ENCODE results near the gene CAMK1D.

Gene CAMK1D

DNA sequence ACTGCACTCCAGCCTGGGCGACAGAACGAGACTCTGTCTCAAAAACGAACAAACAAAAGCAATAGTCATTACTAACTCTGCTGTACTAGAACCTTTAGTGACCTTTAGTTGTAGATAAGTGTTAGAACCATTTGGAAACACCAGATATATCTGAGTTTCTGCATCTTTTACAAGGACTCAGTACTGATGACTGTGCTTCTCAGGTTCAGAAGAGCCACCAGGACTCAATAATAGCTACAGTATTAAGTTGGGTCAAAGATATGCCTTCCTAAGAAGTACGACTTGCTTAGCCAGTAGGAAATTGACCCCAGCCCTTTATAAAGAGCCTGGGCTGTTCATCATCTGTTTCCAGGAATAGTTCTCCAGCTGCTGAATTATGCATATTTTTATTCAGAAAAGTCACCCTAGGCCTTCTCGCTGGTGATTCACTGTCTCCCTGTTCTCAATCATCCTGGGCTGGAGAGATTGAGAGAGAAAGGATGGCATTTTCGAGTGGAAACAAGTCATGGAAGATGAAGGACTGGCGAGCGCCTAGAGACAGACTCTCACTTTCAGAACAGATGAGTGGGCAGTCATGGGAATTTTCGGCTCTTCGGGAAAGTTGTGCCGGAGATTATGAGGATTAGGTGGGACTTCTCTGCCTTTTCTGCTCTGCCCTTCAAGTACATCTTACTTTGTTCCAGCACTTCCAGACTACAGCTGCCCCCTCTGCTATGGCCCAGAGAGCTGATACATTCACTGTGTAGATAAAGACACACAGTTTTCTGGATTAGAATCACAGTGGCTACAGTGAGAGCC lies 336.1 kb downstream of the CAMK1D start:
- DNase-seq (ENCODE audit: low read depth in 2 of 3, low spot score in 2 of 3): no peak

DNA sequence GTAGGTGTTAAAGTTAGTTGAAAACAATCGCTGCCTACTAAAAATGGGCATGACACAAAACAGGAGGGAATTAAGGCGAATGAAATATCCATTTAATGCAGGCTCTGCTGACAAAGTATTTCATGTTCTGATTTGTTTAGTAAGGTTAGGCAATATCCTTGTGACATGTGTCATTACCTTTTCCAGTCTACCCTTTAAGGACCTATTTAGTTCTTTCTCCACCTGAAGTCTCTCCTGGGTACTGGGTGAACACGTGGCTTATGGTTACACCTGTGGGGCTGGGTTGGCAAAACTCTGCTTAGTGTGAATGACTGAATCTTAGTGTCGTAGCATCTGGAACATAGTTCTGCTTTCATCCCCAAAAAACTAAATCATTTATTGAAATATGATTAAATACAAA lies 338.6 kb downstream of the CAMK1D start:
- no peak for DNase-seq (ENCODE audit: low read depth in 2 of 3, low spot score in 2 of 3)

DNA sequence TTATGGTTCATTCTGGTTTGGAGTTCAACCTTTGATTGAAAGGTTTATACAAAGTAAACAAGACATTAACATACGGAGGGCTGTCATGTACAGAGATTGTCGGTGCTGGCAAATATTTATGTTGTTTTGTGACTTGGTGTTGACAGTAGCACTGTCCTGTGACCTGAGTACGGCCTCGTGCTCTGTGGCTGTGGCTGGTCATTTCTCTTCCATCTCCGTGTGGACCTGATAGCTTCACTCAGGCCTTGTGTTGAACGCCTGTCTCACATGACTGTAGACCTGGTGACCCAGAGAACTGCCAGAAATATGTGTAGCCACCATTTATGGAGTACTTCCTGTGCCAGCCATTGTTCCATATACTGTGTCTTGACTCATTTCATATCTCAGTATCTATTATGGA lies 340.5 kb downstream of the CAMK1D start:
- no peak for DNase-seq (ENCODE audit: low read depth in 2 of 3, low spot score in 2 of 3)

DNA sequence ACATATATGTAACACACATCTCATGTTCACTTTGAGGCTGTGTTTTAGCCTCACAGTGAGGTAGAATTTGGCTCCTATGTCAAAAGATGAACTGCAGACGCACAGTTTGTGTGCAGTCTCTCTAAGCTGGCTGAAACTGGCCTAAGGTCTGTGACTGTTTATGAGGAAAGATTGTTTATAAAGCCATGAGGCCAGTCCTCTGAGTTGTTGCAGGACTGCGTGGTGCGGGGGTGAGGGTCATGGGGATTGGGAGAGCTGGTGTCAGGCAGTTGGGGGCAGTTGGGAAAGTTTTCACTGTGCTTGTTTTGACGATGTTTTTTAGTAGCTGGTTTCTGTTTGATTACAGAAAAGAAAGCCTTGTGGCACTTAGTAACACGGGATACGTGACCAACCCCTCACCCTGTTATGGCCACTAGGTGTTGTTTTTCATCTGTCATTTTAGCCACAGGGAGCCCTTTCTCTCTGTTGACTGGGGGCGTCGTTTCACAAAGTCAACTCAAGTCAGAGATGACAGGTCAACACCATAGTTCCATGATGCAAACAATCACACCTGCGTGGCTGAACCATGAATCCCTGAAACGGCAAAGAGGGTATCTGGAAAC lies 341.3 kb downstream of the CAMK1D start:
- DNase-seq (ENCODE audit: low read depth in 2 of 3, low spot score in 2 of 3): no peak

DNA sequence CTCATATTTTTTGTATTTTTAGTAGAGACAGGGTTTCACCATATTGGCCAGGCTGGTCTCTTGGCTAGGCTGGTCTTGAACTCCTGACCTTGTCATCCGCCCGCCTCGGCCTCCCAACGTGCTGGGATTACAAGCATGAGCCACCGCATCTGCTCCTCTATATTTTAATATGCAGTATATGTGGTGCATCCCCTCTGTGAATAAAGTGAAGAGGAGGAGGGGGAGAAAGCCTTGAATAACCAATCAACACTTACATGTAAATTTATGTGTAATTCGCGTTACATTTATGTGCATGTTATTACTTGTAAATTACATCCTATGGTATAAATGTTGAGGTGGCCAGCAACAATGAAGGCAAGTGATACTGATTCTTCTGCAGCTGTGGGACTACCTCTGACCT lies 342.2 kb downstream of the CAMK1D start:
- no peak for DNase-seq (ENCODE audit: low read depth in 2 of 3, low spot score in 2 of 3)

DNA sequence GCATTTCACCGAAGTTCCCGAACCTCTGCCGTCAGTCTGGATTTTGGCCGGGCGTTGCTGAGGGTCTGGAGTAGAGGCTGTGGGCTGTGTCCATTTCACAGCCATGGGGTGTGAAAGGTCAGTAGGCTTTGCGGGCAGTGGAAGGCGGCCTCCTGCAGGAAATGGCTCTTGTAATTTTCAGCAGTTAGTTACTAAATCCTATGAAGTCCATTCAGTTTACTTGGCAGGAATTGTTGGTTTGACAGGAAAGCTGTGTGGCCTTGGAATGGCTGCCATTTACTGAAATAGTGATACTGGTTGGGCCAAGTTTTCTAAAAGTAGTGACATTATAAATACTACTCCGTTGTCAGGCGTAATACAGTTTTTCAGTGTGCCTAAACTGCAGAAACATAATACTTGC lies 348.4 kb downstream of the CAMK1D start:
- DNase-seq (ENCODE audit: low read depth in 2 of 3, low spot score in 2 of 3): no peak

DNA sequence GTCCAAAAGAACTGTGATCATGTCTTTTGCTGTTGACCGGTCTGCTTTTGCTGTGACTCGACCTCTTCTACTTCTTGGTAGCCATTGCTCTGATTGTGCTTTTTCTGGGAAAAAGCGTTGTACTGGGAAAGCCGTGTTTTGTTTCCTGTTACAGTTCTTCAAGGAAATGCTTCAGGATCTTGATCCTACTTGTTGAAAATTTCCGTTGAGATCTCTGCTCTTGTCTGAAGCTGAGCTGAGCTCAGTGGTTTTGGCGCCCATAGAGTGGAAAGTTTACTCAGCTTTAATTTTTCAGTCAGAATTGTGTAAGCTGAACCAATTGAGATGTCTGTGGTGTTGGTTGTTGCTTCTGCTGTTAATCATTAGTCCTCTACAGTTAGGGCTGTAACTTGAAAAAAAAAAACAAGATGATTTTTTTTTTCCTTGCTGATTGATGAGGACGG lies 349.9 kb downstream of the CAMK1D start:
- no peak for DNase-seq (ENCODE audit: low read depth in 2 of 3, low spot score in 2 of 3)

DNA sequence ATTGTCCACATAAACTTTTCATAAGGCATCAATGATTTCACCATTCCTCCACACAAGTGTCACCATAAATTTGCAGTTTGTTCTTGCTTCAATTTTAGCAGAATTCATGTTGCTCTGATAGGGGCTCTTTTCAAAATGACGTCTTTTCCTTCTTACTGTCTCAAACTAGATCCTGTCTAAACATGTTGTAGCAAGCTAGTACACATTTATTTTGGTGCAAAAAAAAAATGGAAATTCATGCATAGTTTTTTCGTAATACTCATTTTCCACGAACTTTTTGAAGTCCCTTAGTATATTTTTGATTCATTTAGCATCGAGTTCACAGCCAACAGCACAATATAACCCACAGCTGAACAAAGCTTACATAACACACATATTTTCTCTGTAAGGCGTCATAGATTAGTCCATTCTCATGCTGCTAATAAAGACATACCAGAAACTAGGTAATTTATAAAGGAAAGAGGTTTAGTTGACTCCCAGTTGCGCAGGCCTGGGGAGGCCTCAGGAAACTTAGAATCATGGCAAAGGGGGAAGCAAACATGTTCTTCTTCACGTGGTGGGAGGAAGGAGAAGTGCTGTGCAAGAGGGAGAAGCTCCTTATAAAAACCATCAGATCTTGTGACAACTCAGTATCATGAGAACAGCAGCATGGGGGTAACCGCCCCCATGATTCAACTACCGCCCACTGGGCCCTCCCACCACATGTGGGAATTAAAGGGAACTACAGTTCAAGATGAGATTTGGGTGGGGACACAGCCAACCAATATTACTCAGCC lies 350.6 kb downstream of the CAMK1D start:
- DNase-seq (ENCODE audit: low read depth in 2 of 3, low spot score in 2 of 3): no peak

DNA sequence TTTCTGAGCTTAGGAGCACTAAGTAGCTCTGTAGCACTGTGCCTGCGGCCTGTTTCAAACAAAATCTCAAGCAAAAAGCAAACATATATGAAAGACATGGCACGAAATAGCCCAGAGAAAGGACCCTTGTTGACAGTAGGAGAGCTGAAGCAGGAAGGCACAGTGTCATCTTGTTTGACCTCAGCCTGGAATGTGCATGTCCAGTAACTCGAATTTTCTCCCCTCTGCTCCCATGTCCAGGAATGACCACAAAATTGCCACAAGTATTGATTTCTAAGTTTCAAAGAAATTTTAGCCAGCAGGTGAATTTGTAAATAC lies 351.2 kb downstream of the CAMK1D start:
- DNase-seq (ENCODE audit: low read depth in 2 of 3, low spot score in 2 of 3): no peak

DNA sequence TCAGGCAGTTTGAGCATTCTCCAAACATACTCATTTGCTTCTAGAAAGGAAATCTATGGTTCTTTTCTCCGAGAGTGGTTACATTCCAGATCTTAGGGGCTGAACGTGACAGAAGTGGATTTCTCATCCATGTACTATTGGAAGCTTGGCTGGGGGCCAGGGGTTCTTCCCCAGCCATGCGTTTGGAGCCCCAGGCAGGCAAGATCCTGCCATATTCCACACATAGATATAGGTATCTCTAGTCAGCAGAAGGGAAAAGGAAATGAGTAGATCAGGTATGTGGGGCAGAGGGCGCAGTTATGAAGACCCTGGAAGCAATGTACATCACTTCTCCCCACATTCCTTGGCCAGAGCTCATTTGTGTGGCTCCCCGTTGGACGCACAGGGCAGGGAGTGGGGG lies 352.3 kb downstream of the CAMK1D start:
- DNase-seq (ENCODE audit: low read depth in 2 of 3, low spot score in 2 of 3): no peak

DNA sequence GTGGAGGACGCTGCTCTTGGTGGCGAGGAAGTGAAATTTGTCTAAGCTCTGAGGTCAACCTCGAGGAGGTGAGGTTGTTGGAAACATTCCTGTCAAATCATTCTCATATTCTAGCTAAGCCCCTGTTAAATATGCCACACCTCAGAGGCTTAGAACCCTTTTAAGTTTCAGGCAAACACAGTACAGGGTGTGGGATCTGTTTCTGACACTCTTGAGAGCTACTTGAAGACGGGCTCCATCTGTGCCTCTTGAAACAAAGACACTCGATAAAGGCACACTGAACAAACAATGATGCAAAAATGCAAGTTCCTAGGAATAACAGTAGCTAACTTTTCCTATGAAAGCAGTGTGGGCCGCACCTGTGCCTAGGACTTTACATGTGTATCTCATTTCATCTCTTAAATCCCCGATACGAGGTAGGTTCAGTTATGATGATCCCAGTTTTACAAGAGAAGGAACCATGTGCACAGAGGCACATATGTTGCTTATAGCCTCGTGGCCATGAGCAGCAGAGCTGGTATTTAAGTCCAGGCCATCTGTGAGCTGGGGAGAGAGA lies 352.9 kb downstream of the CAMK1D start:
- no peak for DNase-seq (ENCODE audit: low read depth in 2 of 3, low spot score in 2 of 3)

DNA sequence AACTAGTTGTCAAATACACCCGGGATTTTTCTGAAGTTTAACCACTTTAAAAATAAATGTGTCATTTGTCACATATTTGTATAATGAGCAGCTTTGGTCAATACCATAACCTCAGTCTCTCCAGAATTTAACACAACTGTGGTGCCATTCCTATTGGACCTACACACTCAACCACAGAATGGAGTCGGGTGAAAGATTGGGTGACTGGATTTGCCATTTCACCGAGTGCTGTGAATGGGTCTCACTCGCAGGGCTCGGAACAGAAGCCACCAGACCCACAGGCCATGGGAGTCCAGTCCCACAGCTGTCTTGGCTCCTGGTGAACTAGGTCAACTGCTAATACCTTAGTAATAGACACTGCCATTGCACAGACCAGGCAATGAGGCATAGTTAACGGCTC lies 353.8 kb downstream of the CAMK1D start:
- no peak for DNase-seq (ENCODE audit: low read depth in 2 of 3, low spot score in 2 of 3)

DNA sequence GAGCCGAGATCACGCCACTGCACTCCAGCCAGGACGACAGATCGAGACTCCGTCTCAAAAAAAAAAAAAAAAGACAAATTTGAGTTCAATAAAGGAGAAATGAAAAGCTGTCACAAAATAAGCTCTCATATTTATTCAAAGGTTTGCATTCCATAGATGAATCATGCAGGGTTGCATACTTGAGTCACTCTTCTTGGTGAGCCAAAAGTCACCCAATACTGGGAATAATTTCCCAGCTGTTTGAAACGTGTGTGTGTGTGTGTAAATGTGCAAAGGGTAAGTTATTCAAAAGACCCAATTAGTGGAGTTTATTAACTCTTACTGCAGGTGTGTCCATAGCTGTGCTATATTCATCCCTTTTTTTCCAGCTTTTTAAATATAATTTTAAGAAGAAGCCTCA lies 354.5 kb downstream of the CAMK1D start:
- no peak for DNase-seq (ENCODE audit: low read depth in 2 of 3, low spot score in 2 of 3)

DNA sequence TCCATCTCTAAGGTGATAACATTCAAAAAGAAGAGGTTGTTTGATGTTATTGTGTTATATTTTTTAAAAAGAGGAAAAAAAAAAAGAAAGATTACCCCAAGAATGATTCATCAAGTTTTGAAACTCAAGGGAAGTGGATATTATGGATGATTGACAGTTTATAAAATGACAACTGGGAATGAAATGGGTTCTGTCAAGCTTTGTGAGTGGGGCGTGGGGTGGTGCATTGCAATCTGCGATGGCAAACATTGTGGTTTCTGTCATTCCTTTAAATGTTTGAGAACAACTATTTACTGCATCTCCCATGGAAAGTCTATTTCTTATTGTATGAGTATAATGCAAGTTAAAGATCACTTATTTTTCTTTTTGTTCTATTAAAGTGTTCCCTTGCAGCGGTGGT lies 355.1 kb downstream of the CAMK1D start:
- no peak for DNase-seq (ENCODE audit: low read depth in 2 of 3, low spot score in 2 of 3)

DNA sequence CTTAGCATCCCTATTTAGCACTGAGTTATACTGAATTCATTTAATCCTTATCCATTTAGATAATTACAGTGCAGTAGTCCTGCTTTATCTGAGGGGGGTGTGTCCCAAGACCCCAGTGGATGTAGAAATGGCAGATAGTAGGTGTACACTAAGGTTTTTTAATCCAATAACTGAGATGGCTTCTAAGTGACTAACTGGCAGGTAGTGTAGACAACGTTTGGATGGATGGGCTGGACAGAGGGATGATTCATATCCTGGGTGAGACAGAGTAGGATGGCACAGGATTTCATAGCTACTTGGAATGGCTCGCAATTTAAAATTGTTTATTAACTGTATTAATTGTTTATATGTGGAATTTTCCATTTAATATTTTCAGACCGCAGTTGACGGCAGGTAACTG lies 356.6 kb downstream of the CAMK1D start:
- DNase-seq (ENCODE audit: low read depth in 2 of 3, low spot score in 2 of 3): no peak

DNA sequence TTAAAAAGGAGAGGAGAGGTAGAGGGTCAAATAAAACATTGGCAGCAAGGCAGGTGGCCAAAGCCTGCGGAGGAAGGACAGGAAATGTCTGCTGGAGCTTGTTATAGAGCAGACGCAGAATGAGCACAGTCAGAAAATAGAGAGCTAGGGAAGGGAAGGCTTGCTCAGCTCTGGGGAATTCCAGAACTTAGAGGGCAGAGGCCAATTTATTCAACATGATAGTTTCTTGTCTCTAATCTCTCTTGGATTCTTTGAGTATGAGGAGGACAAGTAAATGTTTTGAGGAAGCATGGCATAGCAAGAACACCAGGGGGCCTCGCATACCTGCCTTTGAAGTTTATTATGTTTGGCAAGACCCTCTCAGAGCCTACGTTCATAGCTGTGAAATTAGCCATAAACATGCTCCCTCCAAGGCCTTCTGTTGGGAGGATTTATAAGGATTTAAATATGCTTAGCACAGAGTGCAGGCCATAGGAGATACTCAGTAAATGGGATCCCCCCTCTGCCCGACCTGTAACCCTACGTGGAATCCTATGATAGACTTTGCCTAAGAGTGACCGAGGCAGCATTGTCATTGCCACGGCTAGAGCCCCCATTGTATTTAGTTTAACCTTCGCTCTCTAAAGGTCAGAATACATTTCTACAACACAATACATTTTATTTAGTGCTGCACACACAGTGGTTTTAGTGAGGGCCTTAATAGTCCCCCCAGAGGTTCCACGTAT lies 358.3 kb downstream of the CAMK1D start:
- no peak for DNase-seq (ENCODE audit: low read depth in 2 of 3, low spot score in 2 of 3)

DNA sequence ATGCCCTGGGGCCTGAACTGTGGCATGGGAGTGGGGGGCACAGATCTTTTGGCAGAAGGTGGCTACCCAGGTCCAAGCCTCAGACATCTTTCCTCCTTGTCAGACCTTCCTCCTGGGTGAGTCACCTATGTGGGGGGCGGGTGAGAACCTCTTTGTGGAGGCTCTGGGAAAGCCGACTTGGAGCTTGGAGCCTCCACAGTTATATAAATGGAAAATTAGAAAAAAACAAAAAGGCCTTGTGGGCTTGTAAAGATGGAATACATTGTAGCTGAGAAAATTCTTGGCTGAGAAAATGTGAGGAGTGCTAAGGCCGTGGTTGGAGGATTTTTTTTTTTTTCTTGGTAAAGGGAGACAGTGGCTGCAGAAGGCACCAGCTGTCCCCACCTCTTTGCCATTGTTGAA lies 359.7 kb downstream of the CAMK1D start:
- no peak for DNase-seq (ENCODE audit: low read depth in 2 of 3, low spot score in 2 of 3)

DNA sequence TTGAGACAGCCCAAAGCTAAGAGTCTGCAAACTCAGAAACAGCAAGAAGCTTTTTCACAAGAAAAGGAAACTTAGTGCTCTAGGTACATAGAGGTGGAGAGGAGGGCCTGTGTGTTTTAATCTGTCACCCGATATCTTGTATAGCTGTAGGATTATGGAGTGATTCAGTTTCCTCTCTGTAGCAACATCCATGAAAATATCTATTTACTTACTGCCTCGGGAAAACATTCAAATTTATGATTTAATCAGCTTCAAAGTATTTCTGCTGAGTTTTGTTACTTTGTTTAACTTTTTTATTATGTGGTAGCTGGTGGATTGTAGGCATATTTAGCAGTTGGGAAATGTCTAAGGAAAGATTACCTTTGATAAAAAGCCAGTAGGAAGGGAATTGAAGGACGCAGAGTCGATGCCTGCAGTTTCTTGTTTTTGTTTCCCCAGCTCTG lies 360.2 kb downstream of the CAMK1D start:
- DNase-seq (ENCODE audit: low read depth in 2 of 3, low spot score in 2 of 3): no peak

DNA sequence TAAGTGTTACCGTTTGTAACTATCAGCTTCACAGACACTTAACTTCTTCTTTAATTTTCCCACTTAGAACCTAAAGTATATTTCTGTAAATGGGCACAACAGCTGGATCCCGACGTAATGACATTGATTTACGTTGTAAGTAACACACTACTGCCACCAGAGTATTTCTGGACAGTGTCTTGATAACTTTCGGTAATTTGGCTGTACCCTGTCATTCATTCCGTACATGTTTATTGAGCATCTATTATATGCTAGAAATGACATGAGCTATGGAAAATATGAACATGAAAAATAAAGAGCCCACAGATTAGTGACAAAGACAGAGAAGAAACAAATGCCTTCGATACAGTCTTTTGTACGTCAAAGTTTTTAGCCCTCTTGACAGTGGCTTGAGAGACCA lies 360.8 kb downstream of the CAMK1D start:
- DNase-seq (ENCODE audit: low read depth in 2 of 3, low spot score in 2 of 3): no peak

DNA sequence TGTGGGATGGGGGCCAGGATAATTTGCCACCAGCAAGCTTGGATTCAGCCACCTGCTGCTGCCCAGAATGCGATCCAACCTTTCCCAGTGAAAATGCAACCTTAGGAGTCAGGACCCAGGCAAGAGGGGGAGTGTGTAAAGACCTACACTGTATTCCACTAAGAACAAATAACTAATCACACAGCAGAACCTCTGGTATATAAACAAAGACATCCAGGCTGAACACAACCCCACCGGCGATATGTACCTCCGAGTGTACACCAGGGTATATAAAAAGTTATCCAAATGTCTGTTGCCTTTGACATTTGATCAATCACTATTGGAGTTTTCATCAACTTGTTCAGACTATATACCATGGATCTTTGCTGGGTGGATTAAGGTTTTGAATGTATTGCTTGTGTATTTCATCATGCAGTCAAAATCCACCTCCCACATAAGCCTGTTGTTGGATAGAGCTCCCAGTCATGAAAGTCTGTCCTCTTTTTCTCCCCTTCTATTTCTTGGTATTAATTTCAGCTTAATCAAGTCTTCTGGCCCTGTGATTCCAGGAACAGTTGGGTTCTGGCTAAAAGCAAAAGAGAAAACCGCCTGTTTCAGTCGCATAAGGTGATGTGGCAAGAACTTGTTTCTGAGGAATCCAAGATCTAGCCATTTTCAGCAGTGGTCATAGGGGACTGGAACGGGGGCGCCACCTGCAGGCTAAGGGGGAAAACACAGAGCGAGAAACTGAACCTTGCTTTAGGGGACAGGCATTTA lies 361.4 kb downstream of the CAMK1D start:
- DNase-seq (ENCODE audit: low read depth in 2 of 3, low spot score in 2 of 3): peak; percentile 55 to 75 (median 60)

DNA sequence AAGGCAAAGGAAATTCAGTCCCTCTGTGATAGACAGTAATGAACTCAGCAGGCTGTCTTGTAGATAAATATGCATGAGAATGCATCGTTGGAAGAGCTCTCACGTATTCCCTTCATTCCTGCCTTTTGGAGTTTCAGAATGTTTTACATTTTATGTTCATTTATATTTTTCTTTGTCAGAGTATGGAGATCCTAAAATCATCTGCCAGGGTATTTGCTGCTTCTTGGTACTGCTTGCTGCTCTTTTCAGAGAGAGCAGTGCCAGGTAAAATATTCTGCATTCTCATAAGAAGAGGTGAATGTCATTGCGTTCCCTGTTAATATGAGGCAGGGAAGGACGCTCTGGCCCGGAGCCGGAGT lies 362.0 kb downstream of the CAMK1D start:
- DNase-seq (ENCODE audit: low read depth in 2 of 3, low spot score in 2 of 3): no peak
